HG03060 (cell line): ENCODE measurements around the gene TMUB1.

ENCODE experiments used
- ATAC-seq: cut with Tn5 transposase; IDR thresholded peaks from one replicate; pipeline ENCODE4 v1.9.1; 2021; ENCODE audit warnings: low read depth, moderate number of reproducible peaks; ENCODE audit not compliant: unreplicated experiment

TMUB1 gene

DNA sequence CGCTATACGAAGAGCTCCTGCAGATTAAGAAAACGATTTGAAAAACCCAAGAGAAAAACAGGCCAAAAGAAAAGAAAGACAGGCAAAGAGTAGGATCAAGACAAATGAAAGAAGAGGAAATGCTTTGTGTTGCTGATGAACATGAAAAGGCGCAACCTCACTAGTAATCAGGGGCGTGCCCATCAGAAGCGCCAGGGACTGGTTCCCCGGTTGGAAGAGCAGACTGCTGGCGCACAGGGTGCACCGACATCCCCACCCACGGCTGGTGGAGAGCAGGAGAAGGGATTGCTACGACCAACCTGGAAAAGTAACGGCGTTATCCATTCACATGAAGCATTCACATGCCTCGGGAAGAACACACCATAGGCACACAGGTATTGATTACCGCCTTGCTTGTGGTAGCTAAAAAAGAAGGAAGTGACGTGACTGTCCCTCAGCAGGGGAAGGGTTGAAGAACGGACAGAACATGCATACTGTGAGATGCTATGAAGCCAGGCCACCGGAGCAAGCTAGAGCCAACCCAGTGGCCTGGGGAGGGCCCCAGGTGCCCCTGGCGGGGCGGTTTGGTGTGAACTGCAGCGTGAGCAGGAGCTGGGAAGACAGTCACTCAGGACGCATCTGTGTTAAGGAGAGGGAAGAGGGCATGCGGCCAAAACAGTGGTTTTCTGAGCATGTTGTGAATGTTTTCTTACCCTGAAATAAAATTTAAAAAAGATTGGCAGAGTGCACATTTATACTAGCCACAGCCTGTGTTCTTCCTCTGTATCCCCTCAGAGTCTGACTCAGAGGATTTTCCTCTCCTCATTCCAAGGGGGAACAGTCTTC lies 21.3 kb upstream of the TMUB1 start:
- ATAC-seq = no peak

DNA sequence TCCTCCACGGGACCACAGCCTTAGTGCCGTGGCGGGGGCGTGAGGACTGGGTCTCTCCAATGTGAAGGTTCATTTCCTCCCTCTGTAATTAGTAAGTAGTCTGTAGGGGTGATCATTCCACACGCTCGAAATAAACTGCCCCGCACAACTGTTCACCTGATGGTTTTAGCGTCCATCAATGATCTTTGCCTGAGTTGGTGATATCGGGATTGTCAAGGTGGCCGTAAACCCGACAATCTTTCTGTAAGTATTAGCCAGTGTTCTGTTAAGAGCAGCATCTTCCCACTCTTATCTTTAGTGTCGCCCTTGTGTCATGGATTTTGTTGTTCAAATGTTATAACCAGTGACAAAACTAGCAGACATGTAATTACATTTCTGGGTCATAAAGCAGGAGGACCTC lies 20.7 kb upstream of the TMUB1 start:
- no peak for ATAC-seq

DNA sequence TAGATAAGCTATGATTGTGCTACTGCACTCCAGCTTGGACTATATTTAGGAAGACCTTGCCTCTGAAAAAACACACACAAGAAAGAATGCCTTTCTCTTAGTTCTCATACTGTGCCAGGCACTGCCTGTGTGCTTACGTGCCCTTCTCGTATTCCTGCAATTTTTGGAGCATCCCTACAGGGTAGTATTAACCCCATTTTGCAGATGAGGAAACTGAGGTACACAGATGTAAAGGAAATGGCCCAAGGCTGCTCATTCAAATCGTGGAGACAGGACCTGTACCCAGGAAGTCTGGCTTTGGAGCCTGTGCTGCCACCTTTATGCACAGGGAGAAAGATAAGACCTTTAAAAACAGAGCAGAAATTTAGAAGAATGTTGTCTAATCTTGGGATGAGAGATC lies 19.7 kb upstream of the TMUB1 start:
- ATAC-seq = no peak

DNA sequence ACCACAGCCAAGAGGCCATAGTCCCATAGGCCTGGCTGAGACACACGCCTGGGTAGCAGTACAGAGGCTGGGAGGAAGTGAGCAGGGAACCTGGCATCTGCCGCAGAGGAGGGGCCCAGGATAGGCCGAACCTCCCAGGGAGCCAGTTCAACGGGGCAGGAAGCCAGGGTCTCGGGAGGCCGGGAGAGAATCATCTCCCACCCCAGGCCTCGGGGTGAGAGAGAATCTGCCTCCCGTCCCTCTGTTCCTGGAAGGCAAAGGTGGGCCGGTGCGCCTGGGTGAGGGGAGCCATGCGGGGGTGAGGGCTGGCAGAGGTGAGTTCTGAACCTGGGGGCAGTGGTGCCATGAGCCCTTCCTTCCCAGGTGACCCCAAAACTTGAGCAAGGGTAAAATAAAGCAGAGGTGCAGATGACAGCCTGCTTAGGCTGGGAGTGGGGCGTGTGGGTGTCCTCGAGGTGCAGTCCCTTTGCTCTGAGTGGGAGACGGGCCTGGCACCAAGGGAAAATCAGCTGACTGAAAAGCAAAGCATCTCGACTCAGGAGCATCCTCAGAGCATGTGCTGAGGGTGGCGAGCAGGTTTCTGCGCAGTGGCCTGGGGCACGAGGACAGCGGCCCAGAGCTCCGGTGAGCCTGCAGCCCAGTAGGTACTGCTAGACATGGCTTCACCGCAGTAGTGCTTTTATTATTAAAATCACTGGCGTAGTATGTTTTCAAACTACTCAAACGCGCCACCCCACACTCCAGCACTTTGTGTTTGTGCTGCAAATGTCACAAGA lies 18.5 kb upstream of the TMUB1 start:
- no peak for ATAC-seq

DNA sequence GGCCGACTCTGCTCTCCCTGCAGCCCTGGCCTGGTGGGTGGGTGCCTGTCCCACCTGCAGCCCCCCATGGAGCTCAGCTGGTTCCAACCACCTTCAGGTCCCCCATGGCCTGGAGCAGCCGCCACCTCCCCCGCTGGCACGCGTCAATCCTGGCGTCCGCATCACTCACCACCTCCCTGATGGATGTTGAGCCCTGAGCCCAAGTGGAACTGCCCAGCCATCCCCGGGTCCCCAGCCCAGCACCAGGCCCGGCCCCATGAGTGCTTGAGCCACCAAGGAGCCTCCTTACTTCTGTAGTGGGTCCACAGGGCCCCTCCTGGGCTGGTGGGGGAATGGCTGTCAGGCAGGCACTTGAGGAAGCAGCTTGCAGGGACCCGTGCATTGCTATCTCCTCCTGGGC lies 17.6 kb upstream of the TMUB1 start:
- no peak for ATAC-seq

DNA sequence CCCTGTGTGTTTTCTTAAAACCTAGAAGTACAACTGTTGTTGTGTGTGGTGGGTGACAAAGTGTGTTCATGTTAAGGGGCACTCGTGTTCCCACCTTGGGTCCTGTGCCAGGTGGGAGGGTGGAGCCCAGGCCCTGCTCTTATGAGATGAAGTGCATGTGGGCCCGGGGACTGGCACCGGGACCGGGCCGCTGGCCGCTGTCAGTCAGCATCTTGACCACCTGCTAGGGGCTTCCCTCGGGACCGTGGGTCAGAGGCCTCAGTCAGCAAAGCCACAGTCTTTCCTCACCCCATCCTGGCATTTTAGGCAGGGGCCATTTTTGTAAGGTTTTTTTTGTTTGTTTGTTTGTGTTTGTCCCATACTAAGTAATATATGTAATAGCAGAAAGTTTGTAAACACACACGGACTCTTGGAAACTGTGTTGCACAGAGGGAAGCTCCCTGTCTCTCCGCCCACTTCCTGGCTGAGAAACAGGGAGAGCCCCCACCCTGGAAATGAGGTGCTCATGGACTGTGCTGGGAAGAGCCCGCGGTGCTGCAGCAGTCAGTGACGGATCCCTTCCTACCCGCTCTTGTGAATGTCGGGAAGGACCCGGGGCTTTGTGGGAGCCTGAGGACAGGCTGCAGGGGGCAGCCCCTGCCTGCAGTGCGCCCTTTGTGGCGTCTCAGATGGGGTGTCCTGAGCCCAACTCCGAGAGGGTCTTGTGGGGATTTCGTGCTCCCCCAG lies 16.4 kb upstream of the TMUB1 start:
- ATAC-seq = no peak

DNA sequence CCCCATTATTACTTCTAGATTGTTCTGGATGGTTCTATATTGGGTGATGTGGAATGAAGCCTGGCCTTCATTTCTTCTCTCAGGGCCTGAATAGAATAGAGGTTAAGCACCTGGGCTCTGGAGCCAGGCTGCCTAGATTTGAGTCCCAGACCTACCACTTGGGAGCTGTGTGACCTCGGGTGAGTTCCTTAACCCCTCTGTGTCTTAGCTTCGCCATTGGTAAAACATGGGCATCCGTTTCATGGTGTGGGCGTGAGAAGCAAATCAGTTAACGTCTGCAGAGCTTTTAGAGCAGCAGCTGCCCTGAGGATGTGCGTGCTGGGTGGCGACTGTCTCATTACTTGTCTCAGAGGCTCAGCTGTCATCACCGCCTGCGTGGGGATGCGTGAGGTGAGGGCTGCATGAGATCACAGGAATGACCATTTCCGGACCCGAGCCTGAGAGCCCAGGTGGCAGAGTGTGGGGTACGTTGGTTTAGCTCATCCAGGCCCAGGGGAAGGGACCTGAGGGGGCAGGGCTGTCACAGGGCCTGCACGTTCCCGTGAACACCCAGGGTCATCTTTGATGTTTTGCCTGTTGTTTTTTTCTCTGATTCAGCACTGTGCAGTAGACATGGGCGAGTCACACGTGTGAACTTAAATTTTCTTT lies 12.7 kb upstream of the TMUB1 start:
- no peak for ATAC-seq

DNA sequence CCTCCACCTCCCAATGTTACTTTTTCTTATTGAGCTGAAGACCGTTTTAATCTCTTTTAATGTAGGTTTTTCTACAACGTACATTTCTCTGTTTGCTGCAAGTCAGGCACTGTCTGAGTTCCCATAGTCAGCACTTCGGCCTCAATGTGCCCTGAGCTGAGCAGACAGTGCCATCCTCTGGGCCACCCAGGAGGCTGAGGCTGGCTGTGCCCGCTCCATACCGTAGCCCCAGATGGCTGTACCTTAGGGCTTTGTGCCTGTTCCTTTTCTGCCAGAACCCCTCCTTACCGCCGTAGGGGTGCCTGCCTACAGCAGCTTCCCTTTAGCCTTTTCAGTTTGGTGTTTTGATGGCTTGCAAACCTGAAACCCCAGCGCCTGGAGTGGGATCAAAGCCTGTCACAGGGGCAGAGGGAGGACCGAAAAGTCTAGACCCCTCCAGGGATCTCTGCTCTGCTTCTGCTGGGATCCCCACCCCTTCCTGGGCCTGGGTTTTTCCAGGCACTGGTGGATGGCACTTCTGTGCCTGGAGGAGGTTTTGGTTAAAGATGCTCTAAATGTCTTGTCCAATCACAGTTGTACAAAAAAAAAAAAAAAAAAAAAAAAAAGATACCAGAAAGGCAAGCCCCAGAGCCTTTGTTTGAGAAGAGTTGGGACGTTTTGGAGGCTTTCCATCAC lies 12.0 kb upstream of the TMUB1 start:
- no peak for ATAC-seq

DNA sequence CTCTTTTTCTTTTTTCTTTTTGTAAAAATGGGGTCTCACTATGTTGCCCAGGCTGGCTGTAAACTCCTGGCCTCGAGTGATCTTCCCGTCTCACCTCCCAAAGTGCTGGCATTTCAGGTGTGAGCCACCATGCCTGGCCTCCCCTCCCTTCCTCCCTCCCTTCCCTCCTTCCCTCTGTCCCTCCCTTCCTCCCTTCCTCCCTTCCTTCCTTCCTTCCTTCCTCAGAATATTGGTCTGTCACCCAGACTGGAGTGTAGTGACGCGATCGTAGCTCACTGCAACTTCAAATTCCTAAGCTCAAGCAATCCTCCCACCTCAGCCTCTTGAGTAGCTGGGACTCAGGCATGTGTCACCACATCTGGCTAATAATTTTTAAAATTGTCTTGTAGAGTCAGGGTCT lies 11.4 kb upstream of the TMUB1 start:
- no peak for ATAC-seq

DNA sequence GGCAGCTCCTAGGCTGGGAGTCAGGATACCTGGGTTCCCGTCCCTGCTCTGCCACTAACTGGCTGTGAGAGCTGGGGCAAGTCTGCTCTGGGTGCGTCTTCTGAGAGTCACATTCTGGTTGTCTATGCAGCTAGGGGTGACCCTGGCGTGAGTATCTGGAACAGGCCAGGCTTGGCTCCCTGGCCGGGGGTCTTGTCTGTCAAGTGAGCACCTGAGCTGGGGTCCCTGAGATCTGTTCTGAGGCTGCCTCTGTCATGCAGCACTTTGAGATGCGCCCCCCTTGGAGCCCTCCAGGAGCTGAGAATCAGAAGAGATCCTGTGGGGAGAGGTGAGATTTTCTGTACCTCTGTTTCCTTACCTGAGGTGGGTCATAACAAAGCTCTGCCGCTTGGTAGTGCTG lies 10.5 kb upstream of the TMUB1 start:
- ATAC-seq = no peak

DNA sequence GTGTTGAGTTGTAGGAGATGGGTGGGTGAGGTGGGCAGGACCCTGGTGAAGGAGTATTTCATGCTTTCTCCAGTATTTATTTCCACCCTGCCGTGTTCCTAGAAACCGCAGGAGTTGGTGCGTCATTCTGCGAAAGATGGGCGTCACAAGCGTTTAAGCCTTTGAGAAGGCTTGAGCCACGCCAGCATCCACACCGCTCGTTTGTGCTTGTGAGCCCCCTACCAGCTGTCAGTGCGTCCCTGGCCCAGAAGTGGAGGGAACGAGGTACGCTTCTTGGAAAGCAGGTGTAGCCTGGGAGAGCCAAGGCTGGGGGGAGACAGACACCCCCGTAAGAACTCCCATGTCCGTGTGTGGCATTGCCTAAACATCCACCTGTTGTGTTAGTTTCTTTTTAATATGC lies 8.7 kb upstream of the TMUB1 start:
- ATAC-seq = no peak

DNA sequence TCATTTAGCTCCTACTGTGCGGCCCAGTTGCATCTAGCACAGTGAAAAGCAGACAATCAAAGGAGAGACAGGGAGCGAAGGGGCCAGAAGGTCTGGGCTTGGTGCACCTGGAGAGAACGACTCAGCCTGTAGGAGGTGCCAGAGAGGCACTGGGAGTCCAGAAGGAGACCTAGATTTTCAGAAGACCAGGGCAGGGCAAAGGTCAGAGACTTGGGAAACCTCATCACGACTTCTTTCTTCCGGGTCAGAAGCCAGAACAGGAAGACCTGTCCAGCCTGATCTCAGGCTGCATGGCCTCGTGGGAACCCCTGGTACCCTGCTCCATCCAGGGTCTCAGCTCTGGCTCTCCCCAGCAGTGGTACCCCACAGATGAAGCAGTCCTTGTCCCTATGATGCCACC lies 8.1 kb upstream of the TMUB1 start:
- ATAC-seq = no peak

DNA sequence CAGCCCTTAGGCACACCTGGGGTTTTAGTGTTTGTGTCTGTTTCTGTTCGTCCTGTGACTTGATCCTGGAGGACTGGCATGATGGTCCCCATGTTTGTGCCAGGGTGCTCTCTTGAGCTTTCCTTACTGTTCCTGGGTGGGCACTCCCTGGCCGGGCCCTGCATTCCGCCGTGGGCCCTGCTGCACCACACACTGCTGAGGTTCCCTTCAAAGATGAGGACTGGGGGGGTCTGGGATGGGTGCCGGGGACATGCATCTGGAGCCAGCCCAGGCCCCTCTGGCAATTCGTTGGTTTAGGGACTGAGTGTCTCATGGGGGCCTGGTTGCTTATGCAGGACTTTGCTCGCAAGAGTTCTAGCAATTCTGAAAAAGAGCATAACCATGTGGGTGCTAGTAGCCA lies 7.7 kb upstream of the TMUB1 start:
- ATAC-seq = no peak

DNA sequence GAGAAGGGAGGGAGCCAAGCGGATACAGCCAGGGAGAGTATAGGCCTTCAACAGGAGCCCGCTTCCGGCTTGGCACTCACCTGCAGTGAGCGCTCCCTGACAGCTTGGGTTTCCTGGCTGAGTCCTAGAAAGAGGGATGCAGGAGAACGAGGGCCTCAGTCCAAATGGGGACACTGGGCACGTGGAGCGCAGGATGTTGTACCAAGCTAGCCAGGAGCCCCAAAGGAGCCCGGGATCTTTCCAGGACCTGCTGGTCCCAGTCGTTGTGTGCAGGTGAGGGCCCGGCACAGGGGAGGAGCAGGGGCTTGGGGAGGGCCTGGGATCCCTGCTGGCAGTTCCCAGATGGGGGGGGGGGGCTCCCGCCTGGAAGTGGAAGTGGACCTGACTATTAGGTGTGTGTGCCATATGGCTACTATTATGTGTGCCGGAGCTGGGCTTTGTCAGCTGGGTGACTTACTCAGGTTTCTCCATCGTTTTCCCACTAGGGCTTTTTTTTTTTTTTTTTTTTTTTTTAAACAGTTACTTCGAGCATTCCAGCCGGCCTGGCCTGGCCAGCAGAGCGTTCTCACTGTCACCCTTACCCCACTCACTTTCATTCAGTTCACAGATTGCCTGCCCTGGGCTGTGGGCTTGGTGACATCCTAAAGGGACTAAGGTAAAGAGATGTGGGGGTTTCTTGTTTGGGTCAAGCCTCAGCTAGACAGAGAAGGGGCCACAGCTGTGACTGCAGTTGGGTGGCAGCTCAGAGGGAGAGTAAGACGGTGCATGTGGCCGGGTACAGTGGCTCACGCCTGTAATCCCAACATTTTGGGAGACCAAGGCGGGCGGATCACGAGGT lies 6.8 kb upstream of the TMUB1 start:
- ATAC-seq = no peak

DNA sequence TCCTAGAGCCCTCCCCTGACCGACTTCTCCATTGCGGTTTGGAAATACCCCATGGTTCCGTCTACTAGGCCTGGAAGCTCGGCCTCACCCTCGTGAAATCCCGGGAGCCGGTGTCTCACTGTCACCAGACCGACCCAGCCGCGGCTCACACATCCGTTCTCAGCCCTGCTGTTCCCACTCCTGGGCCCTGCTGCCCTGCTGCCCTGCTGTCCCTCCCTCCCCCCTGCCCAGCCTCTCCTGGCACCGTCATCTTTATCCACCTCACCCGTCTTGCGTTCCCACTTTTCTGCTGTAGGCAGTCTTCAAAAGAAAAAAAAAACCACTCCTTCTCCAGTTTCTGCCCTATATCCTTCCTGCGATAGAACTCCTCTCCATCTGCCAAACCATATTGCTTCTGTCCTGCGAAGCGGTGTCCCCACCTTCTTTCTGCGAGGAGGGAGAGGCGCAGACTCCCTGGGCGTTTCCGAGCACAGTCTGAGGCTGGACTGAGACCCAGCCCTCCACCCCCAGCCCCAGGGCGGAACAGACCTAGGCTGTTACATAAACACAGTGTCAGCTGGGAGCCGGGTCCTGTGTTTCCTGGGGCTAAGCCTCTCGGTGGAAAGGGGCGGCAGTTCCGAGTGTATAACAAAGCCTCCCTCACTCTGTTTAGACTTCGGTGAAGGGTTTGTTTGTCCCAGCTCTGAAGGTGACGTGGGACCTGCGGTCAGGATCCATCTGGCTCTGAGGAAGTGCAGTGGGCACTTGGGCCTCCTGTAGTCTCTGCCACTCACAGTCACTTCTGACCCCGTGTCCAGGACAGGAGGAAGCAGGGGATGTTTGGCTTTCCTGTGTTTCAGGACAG lies 5.8 kb upstream of the TMUB1 start:
- ATAC-seq = no peak

DNA sequence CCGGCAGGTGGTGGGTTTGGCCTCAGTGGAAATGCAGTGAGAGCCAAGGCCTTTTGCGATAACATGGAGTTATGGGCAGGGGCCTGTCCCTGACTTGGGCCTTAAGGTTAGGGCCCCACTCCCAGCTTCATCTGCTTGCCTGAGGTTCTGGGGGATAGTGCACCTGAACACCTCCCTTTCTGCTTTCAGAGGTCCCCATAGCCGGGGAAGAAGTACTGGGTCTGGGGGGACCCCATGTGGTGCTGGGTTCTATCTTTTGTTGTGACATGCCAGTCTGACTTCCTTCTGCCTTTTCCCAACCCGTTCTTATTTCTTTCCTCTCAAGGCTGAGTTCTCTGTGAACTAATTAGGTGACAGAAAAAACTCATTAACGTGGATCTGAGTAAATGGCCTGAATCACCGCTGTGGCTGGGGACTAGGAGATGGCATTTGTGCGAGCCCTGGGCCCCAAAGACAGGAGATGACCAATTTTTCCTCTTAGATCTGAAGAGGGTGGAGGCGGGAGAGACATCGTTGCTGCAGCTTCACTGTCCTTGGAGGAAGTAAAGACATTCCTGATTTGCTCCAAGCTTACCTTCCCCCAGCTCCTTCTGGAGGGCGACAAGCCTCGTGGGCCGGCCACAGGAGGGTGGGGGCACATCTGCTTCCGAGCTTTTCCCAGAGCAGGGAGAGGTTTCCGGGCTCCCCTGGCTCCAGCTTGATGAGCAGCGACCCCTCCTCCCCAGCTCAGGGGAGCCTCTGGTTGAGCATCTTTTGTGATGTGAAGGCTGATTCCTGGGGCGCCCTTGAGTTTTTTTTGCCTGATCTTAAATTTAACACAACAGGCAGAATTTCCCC lies 4.9 kb upstream of the TMUB1 start:
- ATAC-seq = no peak

DNA sequence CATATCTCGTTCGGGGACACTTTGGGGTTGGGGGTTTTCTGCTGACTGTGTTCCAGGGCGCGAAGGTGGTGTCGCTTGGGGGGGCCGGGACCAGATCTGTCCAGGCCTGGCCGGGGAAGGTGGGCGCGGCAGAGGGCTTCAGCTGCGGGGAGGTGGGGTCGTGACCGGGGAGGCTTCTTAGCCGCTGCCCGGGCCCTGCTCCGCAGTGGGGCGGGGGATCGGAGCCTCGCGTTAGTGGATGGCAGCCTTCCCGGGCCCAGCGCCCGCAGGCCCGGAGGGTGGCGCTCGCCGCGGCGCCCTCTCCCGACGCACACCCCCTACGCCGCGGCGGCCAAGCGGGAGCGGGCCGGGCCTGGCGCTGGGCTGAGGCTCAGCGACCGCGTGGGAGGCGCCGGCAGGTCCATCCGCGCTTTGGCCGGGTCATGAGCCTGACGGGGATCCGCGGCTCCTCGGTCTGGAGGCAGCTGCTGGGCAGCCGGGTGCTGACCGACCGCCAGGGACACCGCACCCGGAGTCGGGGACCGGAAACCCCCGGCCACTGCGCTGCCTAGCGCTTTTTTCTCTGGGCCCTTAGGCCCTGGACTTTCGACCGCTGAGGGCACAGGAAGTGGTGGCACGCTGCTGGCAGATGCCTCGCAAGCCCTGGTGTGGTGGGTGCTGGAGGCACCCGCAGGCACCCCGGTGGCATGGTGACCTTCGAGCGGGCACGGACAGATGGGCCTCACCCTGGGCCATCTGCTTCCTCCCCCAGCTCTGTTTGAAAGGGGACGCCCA lies 4.1 kb upstream of the TMUB1 start:
- ATAC-seq = no peak
